ENCODE measurements around the gene DIP2B. TPM values are rescaled to one million over a fixed set of nuclear protein-coding genes. Genes with fewer than 3 reads are reported as not detected.
"Not testable (repeated sequence)": the region's sequence is repeated elsewhere in the genome, so short reads cannot be mapped to it uniquely, and the experiment has no call there.

Gene DIP2B
- total RNA-seq, 1 donor from 2014 or later = 37.1 TPM

- H3K27me3 ChIP-seq = no peaks in the 10 kb centered on the region
- peaks cover 85% of the 10 kb centered on the region for H3K79me2 ChIP-seq (ENCODE audit: low read depth)
- Mint-ChIP-seq H3K27ac (no peak overlapping the region), H3K27me3 (ENCODE audit: insufficient read depth, low read depth) (no peaks in the 10 kb centered on the region), H3K9me3 (peaks cover 7% of the 10 kb centered on the region), H3K4me3 (no peak overlapping the region), H3K36me3 (peaks cover 13% of the 10 kb centered on the region), H3K4me1 (no peaks in the 10 kb centered on the region)
- TF ChIP-seq EZH2 (IDR thresholded peaks at IDR 0.05) = no peak
- TF ChIP-seq, protein P1, sequence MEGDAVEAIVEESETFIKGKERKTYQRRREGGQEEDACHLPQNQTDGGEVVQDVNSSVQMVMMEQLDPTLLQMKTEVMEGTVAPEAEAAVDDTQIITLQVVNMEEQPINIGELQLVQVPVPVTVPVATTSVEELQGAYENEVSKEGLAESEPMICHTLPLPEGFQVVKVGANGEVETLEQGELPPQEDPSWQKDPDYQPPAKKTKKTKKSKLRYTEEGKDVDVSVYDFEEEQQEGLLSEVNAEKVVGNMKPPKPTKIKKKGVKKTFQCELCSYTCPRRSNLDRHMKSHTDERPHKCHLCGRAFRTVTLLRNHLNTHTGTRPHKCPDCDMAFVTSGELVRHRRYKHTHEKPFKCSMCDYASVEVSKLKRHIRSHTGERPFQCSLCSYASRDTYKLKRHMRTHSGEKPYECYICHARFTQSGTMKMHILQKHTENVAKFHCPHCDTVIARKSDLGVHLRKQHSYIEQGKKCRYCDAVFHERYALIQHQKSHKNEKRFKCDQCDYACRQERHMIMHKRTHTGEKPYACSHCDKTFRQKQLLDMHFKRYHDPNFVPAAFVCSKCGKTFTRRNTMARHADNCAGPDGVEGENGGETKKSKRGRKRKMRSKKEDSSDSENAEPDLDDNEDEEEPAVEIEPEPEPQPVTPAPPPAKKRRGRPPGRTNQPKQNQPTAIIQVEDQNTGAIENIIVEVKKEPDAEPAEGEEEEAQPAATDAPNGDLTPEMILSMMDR (IDR thresholded peaks at IDR 0.05) = no peak
- no peak for TF ChIP-seq EZH2phosphoT487 (IDR thresholded peaks at IDR 0.05)
- no peak overlapping the region for H3K27ac ChIP-seq
- H3K4me1 ChIP-seq = peaks cover under 1% of the 10 kb centered on the region
- H3K36me3 ChIP-seq = no peaks in the 10 kb centered on the region
- H3K4me2 ChIP-seq = no peak overlapping the region
- no peak overlapping the region for H3K9ac ChIP-seq
- H3K9me3 ChIP-seq (ENCODE audit: low read depth) = no peaks in the 10 kb centered on the region
- no peak overlapping the region for H3K4me3 ChIP-seq
- peaks cover under 1% of the 10 kb centered on the region for H4K20me1 ChIP-seq (ENCODE audit: low read depth)
- H3F3A ChIP-seq (ENCODE audit: low read depth) = peaks cover under 1% of the 10 kb centered on the region
- H2AFZ ChIP-seq (replicated peaks) = no peak overlapping the region
- DNase-seq (ENCODE audit: low spot score) = no peak
Measured at GRCh38 chr12:50520416-50521207, 15.8 kb downstream of the DIP2B start.

DNA sequence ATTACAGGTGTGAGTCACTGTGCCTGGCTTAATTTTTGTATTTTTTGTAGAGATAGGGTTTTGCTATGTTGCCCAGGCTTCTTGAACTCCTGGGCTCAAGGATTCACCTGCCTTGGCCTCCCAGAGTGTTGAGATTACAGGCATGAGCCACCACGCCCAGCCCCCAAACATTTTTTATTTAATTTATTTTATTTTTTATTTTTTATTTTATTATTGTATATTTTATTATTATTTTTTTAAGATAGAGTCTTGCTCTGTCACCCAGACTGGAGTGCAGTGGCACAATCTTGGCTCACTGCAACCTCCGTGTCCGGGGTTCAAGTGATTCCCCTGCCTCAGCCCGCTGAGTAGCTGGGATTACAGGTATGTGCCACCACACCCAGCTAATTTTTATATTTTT, 17.0 kb downstream of the DIP2B start:
- not testable (repeated sequence) for H3K9me3 Mint-ChIP-seq; H3K4me2 ChIP-seq; H3F3A ChIP-seq (ENCODE audit: low read depth); H3K27me3 ChIP-seq; H3K27ac Mint-ChIP-seq; H3K4me3 Mint-ChIP-seq; H3K4me1 Mint-ChIP-seq; DNase-seq (ENCODE audit: low spot score); H3K4me3 ChIP-seq; H3K9me3 ChIP-seq (ENCODE audit: low read depth); H2AFZ ChIP-seq (replicated peaks); H3K9ac ChIP-seq; H3K27ac ChIP-seq; H3K4me1 ChIP-seq; H3K27me3 Mint-ChIP-seq (ENCODE audit: insufficient read depth, low read depth); H4K20me1 ChIP-seq (ENCODE audit: low read depth); H3K36me3 ChIP-seq
- peaks cover 15% of the 10 kb centered on the region for H3K36me3 Mint-ChIP-seq
- H3K79me2 ChIP-seq (ENCODE audit: low read depth) = peaks cover 75% of the 10 kb centered on the region

GRCh38 chr12:50523772-50524171, 19.0 kb downstream of the DIP2B start:
- peaks cover 76% of the 10 kb centered on the region for H3K79me2 ChIP-seq (ENCODE audit: low read depth)
- no peak overlapping the region for H3K27ac ChIP-seq
- peaks cover 8% of the 10 kb centered on the region for H4K20me1 ChIP-seq (ENCODE audit: low read depth)
- Mint-ChIP-seq H3K36me3 (peaks cover 15% of the 10 kb centered on the region), H3K9me3 (peaks cover 7% of the 10 kb centered on the region), H3K4me1 (peaks cover 11% of the 10 kb centered on the region), H3K27ac (no peak overlapping the region), H3K27me3 (ENCODE audit: insufficient read depth, low read depth) (no peaks in the 10 kb centered on the region), H3K4me3 (no peak overlapping the region)
- H3K36me3 ChIP-seq = no peaks in the 10 kb centered on the region
- H2AFZ ChIP-seq (replicated peaks) = no peak overlapping the region
- DNase-seq (ENCODE audit: low spot score) = no peak
- H3K27me3 ChIP-seq = no peaks in the 10 kb centered on the region
- H3K4me1 ChIP-seq = peaks cover 9% of the 10 kb centered on the region
- TF ChIP-seq EZH2phosphoT487 (IDR thresholded peaks at IDR 0.05) (no peak), EZH2 (IDR thresholded peaks at IDR 0.05) (no peak)
- TF ChIP-seq, protein P1 (IDR thresholded peaks at IDR 0.05) = no peak
- H3F3A ChIP-seq (ENCODE audit: low read depth) = peaks cover 7% of the 10 kb centered on the region
- H3K9me3 ChIP-seq (ENCODE audit: low read depth) = no peaks in the 10 kb centered on the region
- no peak overlapping the region for H3K9ac ChIP-seq
- H3K4me3 ChIP-seq = no peak overlapping the region
- H3K4me2 ChIP-seq = no peak overlapping the region

GRCh38 chr12:50524621-50525020, 19.8 kb downstream of the DIP2B start:
- H3K9me3 ChIP-seq (ENCODE audit: low read depth) = no peaks in the 10 kb centered on the region
- no peak for DNase-seq (ENCODE audit: low spot score)
- no peak overlapping the region for H3K9ac ChIP-seq
- Mint-ChIP-seq H3K27ac (no peak overlapping the region), H3K4me1 (peaks cover 16% of the 10 kb centered on the region), H3K9me3 (peaks cover 7% of the 10 kb centered on the region), H3K27me3 (ENCODE audit: insufficient read depth, low read depth) (no peaks in the 10 kb centered on the region), H3K4me3 (no peak overlapping the region), H3K36me3 (peaks cover 19% of the 10 kb centered on the region)
- H2AFZ ChIP-seq (replicated peaks) = no peak overlapping the region
- peaks cover 7% of the 10 kb centered on the region for H3F3A ChIP-seq (ENCODE audit: low read depth)
- H3K4me2 ChIP-seq = no peak overlapping the region
- no peak overlapping the region for H3K27ac ChIP-seq
- no peaks in the 10 kb centered on the region for H3K27me3 ChIP-seq
- TF ChIP-seq EZH2 (IDR thresholded peaks at IDR 0.05) (no peak), EZH2phosphoT487 (IDR thresholded peaks at IDR 0.05) (no peak)
- TF ChIP-seq, protein P1 (IDR thresholded peaks at IDR 0.05) = no peak
- peaks cover 9% of the 10 kb centered on the region for H3K4me1 ChIP-seq
- no peak overlapping the region for H3K4me3 ChIP-seq
- peaks cover 8% of the 10 kb centered on the region for H4K20me1 ChIP-seq (ENCODE audit: low read depth)
- no peaks in the 10 kb centered on the region for H3K36me3 ChIP-seq
- peaks cover 76% of the 10 kb centered on the region for H3K79me2 ChIP-seq (ENCODE audit: low read depth)

All from neural progenitor cell (in vitro differentiated cells).